Retinal pigment epithelial cell (primary cell): ENCODE measurements around the gene FAHD1.

Source experiments
- DNase-seq: peaks from one replicate; pipeline ENCODE4 v3.0.0-alpha.2; 2010; ENCODE audit warnings: low read depth
- H3K4me3 ChIP-seq: 2 replicates; pipeline ENCODE4 v1.5.1; 2011; ENCODE audit warnings: mild to moderate bottlenecking, low read length, control low read depth, moderate library complexity
- TF ChIP-seq, protein P1 (sequence below): conservative IDR thresholded peaks from 2 replicates; pipeline ENCODE4 v1.5.1; 2011; ENCODE audit warnings: low read depth, low read length, control low read depth, inconsistent platforms

Gene FAHD1

DNA sequence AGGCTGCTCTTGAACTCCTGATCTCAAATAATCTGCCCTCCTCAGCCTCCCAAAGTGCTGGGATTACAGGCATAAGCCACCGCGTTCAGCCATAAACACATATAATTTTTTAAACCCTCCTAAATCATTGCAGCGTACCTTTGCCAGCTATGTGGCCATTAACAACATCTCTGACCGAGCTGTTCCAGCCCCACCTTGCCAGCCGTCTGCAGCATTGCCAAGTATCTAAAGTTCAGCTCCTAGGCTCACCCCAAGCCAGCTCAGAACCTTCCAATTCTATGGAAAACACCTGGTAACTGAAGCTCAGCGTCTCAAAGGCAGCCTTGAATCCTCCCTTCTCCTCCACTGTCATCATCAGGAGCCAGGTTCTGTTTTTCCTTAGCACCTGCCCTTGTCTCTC lies 50.1 kb downstream of the FAHD1 start:
- TF ChIP-seq, protein P1, sequence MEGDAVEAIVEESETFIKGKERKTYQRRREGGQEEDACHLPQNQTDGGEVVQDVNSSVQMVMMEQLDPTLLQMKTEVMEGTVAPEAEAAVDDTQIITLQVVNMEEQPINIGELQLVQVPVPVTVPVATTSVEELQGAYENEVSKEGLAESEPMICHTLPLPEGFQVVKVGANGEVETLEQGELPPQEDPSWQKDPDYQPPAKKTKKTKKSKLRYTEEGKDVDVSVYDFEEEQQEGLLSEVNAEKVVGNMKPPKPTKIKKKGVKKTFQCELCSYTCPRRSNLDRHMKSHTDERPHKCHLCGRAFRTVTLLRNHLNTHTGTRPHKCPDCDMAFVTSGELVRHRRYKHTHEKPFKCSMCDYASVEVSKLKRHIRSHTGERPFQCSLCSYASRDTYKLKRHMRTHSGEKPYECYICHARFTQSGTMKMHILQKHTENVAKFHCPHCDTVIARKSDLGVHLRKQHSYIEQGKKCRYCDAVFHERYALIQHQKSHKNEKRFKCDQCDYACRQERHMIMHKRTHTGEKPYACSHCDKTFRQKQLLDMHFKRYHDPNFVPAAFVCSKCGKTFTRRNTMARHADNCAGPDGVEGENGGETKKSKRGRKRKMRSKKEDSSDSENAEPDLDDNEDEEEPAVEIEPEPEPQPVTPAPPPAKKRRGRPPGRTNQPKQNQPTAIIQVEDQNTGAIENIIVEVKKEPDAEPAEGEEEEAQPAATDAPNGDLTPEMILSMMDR = no peak
- DNase-seq = no peak

DNA sequence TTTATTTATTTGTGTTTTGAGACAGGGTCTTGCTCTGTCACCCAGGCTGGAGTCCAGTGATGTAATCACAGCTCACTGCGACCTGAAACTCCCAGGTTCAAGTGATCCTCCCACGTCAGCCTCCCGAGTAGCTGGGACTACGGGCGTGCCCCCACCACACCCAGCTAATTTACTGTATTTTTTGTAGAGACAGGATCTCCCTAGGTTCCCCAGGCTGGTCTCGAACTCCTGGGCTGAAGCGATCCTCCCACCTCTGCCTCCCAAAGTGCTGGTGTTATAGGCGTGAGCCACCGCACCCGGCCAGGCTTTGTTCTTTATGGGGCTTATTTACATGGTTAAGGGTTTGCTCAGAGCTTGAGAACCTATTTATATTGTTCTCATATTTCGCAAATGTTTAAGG lies 50.8 kb downstream of the FAHD1 start:
- no peak for DNase-seq
- TF ChIP-seq, protein P1 = no peak
- H3K4me3 ChIP-seq = no peak overlapping the region

More for the DNA sequence above, 50.1 kb downstream of the FAHD1 start:
- no peak overlapping the region for H3K4me3 ChIP-seq

DNA sequence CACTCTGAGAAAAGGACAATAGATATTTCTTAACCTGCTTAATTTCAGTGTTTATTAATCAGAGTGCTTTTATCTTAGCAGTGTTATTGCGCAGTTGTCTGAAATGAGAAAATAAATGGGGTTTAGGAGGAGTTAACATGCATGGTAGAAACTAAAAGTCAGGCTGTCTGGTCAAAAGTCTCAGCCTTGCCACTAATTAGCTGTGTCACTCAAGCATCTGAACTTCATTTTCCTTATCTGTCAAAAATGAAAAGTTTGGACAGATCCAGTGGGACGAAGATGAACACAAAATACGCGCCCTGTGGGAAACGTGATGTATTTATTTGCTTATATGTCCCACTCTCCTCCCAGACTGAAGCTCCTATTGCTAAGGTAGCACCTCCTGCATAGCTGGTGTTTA lies 51.2 kb downstream of the FAHD1 start:
- TF ChIP-seq, protein P1 = no peak
- no peak for DNase-seq
- H3K4me3 ChIP-seq = no peak overlapping the region
